Ishikawa (cell line): ENCODE data around the gene GSKIP.

Experiments used
- CEBPB ChIP-seq: IDR thresholded peaks from 2 replicates; pipeline ENCODE4 v1.6.1; 2012
- CREB1 ChIP-seq: IDR thresholded peaks from 2 replicates; pipeline ENCODE4 v1.6.1; 2012; ENCODE audit warnings: low read depth
- EGR1 ChIP-seq: IDR thresholded peaks from 2 replicates; pipeline ENCODE4 v1.6.1; 2012
- EP300 ChIP-seq: IDR thresholded peaks from 2 replicates; pipeline ENCODE4 v1.6.1; 2012; ENCODE audit warnings: borderline replicate concordance
- FOXM1 ChIP-seq: IDR thresholded peaks from 2 replicates; pipeline ENCODE4 v1.6.1; 2012; ENCODE audit warnings: low read depth, borderline replicate concordance
- MAX ChIP-seq: IDR thresholded peaks from 2 replicates; pipeline ENCODE4 v1.6.1; 2012
- NFIC ChIP-seq: IDR thresholded peaks from 2 replicates; pipeline ENCODE4 v1.6.1; 2012
- RAD21 ChIP-seq: IDR thresholded peaks from 2 replicates; pipeline ENCODE4 v1.6.1; 2012; ENCODE audit warnings: low read depth
- REST ChIP-seq: IDR thresholded peaks from 2 replicates; pipeline ENCODE4 v1.6.1; 2012; ENCODE audit warnings: low read depth, mild to moderate bottlenecking
- TAF1 ChIP-seq: IDR thresholded peaks from 2 replicates; pipeline ENCODE4 v1.6.1; 2012; ENCODE audit warnings: low read depth, mild to moderate bottlenecking
- TCF12 ChIP-seq: IDR thresholded peaks from 2 replicates; pipeline ENCODE4 v1.6.1; 2012; ENCODE audit warnings: low read depth
- TEAD4 ChIP-seq: IDR thresholded peaks from 2 replicates; pipeline ENCODE4 v1.6.1; 2012
- USF1 ChIP-seq: IDR thresholded peaks from 2 replicates; pipeline ENCODE4 v1.6.1; 2012
- YY1 ChIP-seq: IDR thresholded peaks from 2 replicates; pipeline ENCODE4 v1.6.1; 2012; ENCODE audit warnings: low read depth
- ZBTB7A ChIP-seq: IDR thresholded peaks from 2 replicates; pipeline ENCODE4 v1.6.1; 2012; ENCODE audit warnings: low read depth

The GSKIP gene

GRCh38 chr14:96376093-96376492 lies 12.8 kb downstream of the GSKIP start:
- TF ChIP-seq YY1, result no peak
- no peak for TF ChIP-seq CEBPB
- TF ChIP-seq EP300, result no peak
- no peak for TF ChIP-seq TAF1
- TF ChIP-seq EGR1, result no peak
- TF ChIP-seq TCF12, result no peak
- no peak for TF ChIP-seq REST
- no peak for TF ChIP-seq RAD21
- no peak for TF ChIP-seq NFIC
- no peak for TF ChIP-seq USF1
- TF ChIP-seq ZBTB7A, result no peak
- TF ChIP-seq FOXM1, result no peak
- TF ChIP-seq CREB1, result no peak
- TF ChIP-seq MAX, result no peak
- no peak for TF ChIP-seq TEAD4

GRCh38 chr14:96380735-96381134 lies 17.4 kb downstream of the GSKIP start:
- TF ChIP-seq FOXM1, result no peak
- TF ChIP-seq REST, result no peak
- TF ChIP-seq CREB1, result no peak
- no peak for TF ChIP-seq USF1
- no peak for TF ChIP-seq EGR1
- TF ChIP-seq MAX, result no peak
- no peak for TF ChIP-seq CEBPB
- no peak for TF ChIP-seq TEAD4
- no peak for TF ChIP-seq TAF1
- TF ChIP-seq RAD21, result no peak
- no peak for TF ChIP-seq ZBTB7A
- no peak for TF ChIP-seq NFIC
- no peak for TF ChIP-seq TCF12
- no peak for TF ChIP-seq EP300
- no peak for TF ChIP-seq YY1

GRCh38 chr14:96383445-96383844 lies 20.1 kb downstream of the GSKIP start:
- TF ChIP-seq YY1 (no peak), USF1 (no peak), NFIC (no peak)

GRCh38 chr14:96384053-96384452 lies 20.7 kb downstream of the GSKIP start:
- TF ChIP-seq CREB1 (no peak), YY1 (no peak), RAD21 (no peak), TAF1 (no peak), TCF12 (no peak), EP300 (no peak), EGR1 (no peak)

GRCh38 chr14:96384740-96385139 lies 21.4 kb downstream of the GSKIP start:
- TF ChIP-seq TEAD4, result no peak
- TF ChIP-seq MAX, result no peak
- no peak for TF ChIP-seq ZBTB7A
- no peak for TF ChIP-seq REST
- TF ChIP-seq USF1, result no peak
- no peak for TF ChIP-seq CEBPB
- TF ChIP-seq TCF12, result no peak
- no peak for TF ChIP-seq FOXM1
